WTC11 (cell line): Measurements from ENCODE around the gene SERTAD2. TPM values are rescaled to one million over a fixed set of nuclear protein-coding genes. Genes with fewer than 3 reads are reported as not detected.

Experiments
- ATAC-seq: fragments of 200-7000 bp; cut with Tn5 transposase; 2 replicates; pipeline ENCODE4 v1.10.0; 2021; ENCODE audit warnings: mild to moderate bottlenecking, moderate library complexity
- CTCF ChIA-PET: fragments of 300-600 bp; sonication (Branson Sonifier 250); formaldehyde crosslinking; loops from one replicate; lab custom pipeline; 2021; ENCODE audit warnings: antibody characterized with exemption; lab: Charles Lee
- POLR2A ChIA-PET: fragments of 350-600 bp; sonication (Branson Sonifier 250); formaldehyde crosslinking; loops from one replicate; lab custom pipeline; 2021; ENCODE audit warnings: antibody characterized with exemption; lab: Charles Lee
- DNase-seq: peaks from one replicate; pipeline ENCODE4 v3.0.0; 2021; ENCODE audit warnings: low spot score
- H3K27ac Mint-ChIP-seq: 2 replicates; pipeline ENCODE4 v1.8.0; 2021; ENCODE audit warnings: mixed read lengths
- H3K27me3 Mint-ChIP-seq: 2 replicates; pipeline ENCODE4 v1.8.0; 2021; ENCODE audit warnings: low read depth, mild to moderate bottlenecking, moderate library complexity, mixed read lengths
- H3K36me3 Mint-ChIP-seq: 2 replicates; pipeline ENCODE4 v1.8.0; 2021; ENCODE audit warnings: mixed read lengths
- H3K4me1 Mint-ChIP-seq: 2 replicates; pipeline ENCODE4 v1.8.0; 2022; ENCODE audit warnings: mixed read lengths
- H3K4me3 Mint-ChIP-seq: 2 replicates; pipeline ENCODE4 v1.8.0; 2021; ENCODE audit warnings: mild to moderate bottlenecking, moderate library complexity, mixed read lengths
- H3K9me3 Mint-ChIP-seq: 2 replicates; pipeline ENCODE4 v1.8.0; 2021; ENCODE audit warnings: mixed read lengths
- ATF1 ChIP-seq: sonication (generic); formaldehyde crosslinking; IDR thresholded peaks from 2 replicates; pipeline ENCODE4 v1.8.1; 2023; ENCODE audit warnings: mild to moderate bottlenecking, moderate library complexity, missing genetic modification reagents
- CDX4 ChIP-seq: fragments of 250-450 bp; sonication (Bioruptor Pico); IDR thresholded peaks from 2 replicates; pipeline ENCODE4 v1.9.0; 2021; ENCODE audit warnings: moderate library complexity, mild to moderate bottlenecking, inconsistent platforms, borderline replicate concordance
- CREM ChIP-seq: sonication (generic); formaldehyde crosslinking; IDR thresholded peaks from 2 replicates; pipeline ENCODE4 v1.8.1; 2022; ENCODE audit warnings: mild to moderate bottlenecking, missing genetic modification reagents, moderate library complexity
- CTCF ChIP-seq: fragments of 200-600 bp; IDR thresholded peaks from 2 replicates; pipeline ENCODE4 v1.8.0; 2022; ENCODE audit warnings: antibody characterized with exemption
- ELF4 ChIP-seq: sonication (generic); formaldehyde crosslinking; IDR thresholded peaks from 2 replicates; pipeline ENCODE4 v1.8.1; 2022; ENCODE audit warnings: low read depth, mild to moderate bottlenecking, moderate library complexity, missing genetic modification reagents
- EMX1 ChIP-seq: fragments of 250-450 bp; sonication (Bioruptor Pico); IDR thresholded peaks from 2 replicates; pipeline ENCODE4 v1.8.0; 2021; ENCODE audit warnings: mild to moderate bottlenecking
- ESRRA ChIP-seq: sonication (generic); formaldehyde crosslinking; IDR thresholded peaks from 2 replicates; pipeline ENCODE4 v1.8.1; 2022; ENCODE audit warnings: mild to moderate bottlenecking, missing genetic modification reagents, borderline replicate concordance
- FOXJ3 ChIP-seq: sonication (generic); formaldehyde crosslinking; IDR thresholded peaks from 2 replicates; pipeline ENCODE4 v1.9.0; 2021; ENCODE audit warnings: missing genetic modification reagents, mild to moderate bottlenecking, borderline replicate concordance
- FOXK1 ChIP-seq: sonication (generic); formaldehyde crosslinking; IDR thresholded peaks from 2 replicates; pipeline ENCODE4 v1.8.0; 2022; ENCODE audit warnings: mild to moderate bottlenecking, moderate library complexity, missing genetic modification reagents
- JAZF1 ChIP-seq: fragments of 250-450 bp; sonication (Bioruptor Pico); IDR thresholded peaks from 2 replicates; pipeline ENCODE4 v1.9.0; 2021; ENCODE audit warnings: moderate library complexity, mild to moderate bottlenecking, inconsistent platforms
- MYBL2 ChIP-seq: sonication (generic); formaldehyde crosslinking; IDR thresholded peaks from 2 replicates; pipeline ENCODE4 v1.8.1; 2023; ENCODE audit warnings: mild to moderate bottlenecking, moderate library complexity, missing genetic modification reagents
- OVOL2 ChIP-seq: fragments of 250-450 bp; sonication (Bioruptor Pico); IDR thresholded peaks from 2 replicates; pipeline ENCODE4 v1.9.0; 2021; ENCODE audit warnings: mild to moderate bottlenecking, borderline replicate concordance
- PRRX2 ChIP-seq: fragments of 250-450 bp; sonication (Bioruptor Pico); IDR thresholded peaks from 2 replicates; pipeline ENCODE4 v1.8.0; 2021; ENCODE audit warnings: mild to moderate bottlenecking
- SMAD4 ChIP-seq: sonication (generic); formaldehyde crosslinking; IDR thresholded peaks from 2 replicates; pipeline ENCODE4 v1.8.0; 2022; ENCODE audit warnings: mild to moderate bottlenecking, missing genetic modification reagents
- SOX15 ChIP-seq: fragments of 250-450 bp; sonication (Bioruptor Pico); IDR thresholded peaks from 2 replicates; pipeline ENCODE4 v1.9.0; 2021; ENCODE audit warnings: mild to moderate bottlenecking
- USF1 ChIP-seq: sonication (generic); formaldehyde crosslinking; IDR thresholded peaks from 2 replicates; pipeline ENCODE4 v1.8.0; 2022; ENCODE audit warnings: mild to moderate bottlenecking, missing genetic modification reagents
- ZNF121 ChIP-seq: sonication (generic); formaldehyde crosslinking; IDR thresholded peaks from 2 replicates; pipeline ENCODE4 v1.8.0; 2023; ENCODE audit warnings: missing genetic modification reagents
- ZNF138 ChIP-seq: sonication (generic); formaldehyde crosslinking; conservative IDR thresholded peaks from 2 replicates; pipeline ENCODE4 v1.8.1; 2022; ENCODE audit warnings: mild to moderate bottlenecking, moderate library complexity, missing genetic modification reagents
- ZNF219 ChIP-seq: sonication (generic); formaldehyde crosslinking; IDR thresholded peaks from 2 replicates; pipeline ENCODE4 v1.8.0; 2023; ENCODE audit warnings: missing genetic modification reagents, mild to moderate bottlenecking, borderline replicate concordance
- ZNF263 ChIP-seq: sonication (generic); formaldehyde crosslinking; IDR thresholded peaks from 2 replicates; pipeline ENCODE4 v1.8.1; 2022; ENCODE audit warnings: low read depth, mild to moderate bottlenecking, moderate library complexity, missing genetic modification reagents
- ZNF396 ChIP-seq: fragments of 250-450 bp; sonication (Bioruptor Pico); IDR thresholded peaks from 2 replicates; pipeline ENCODE4 v1.8.0; 2021; ENCODE audit warnings: mild to moderate bottlenecking, moderate library complexity, borderline replicate concordance
- ZNF671 ChIP-seq: fragments of 250-450 bp; sonication (Bioruptor Pico); IDR thresholded peaks from 2 replicates; pipeline ENCODE4 v1.8.0; 2021; ENCODE audit warnings: mild to moderate bottlenecking
- total RNA-seq: library from RNA; stranded (reverse); gene quantifications from 3 replicates; pipeline ENCODE4 v1.2.3, GENCODE V29; 2021
- TF ChIP-seq, protein P1 (sequence below): fragments of 250-450 bp; sonication (Bioruptor Pico); IDR thresholded peaks from 2 replicates; pipeline ENCODE4 v1.9.0; 2021; ENCODE audit warnings: mild to moderate bottlenecking
- TF ChIP-seq, protein P2 (sequence below): sonication (generic); formaldehyde crosslinking; IDR thresholded peaks from 2 replicates; pipeline ENCODE4 v1.8.0; 2022; ENCODE audit warnings: mild to moderate bottlenecking, missing genetic modification reagents
- TF ChIP-seq, protein P3 (sequence below): sonication (generic); formaldehyde crosslinking; IDR thresholded peaks from 2 replicates; pipeline ENCODE4 v1.8.1; 2022; ENCODE audit warnings: low read depth, mild to moderate bottlenecking, moderate library complexity, missing genetic modification reagents, borderline replicate concordance
- TF ChIP-seq, protein P4 (sequence below): sonication (generic); formaldehyde crosslinking; IDR thresholded peaks from 2 replicates; pipeline ENCODE4 v1.8.0; 2023; ENCODE audit warnings: missing genetic modification reagents
- TF ChIP-seq, protein P5 (sequence below): fragments of 250-450 bp; sonication (Bioruptor Pico); conservative IDR thresholded peaks from 2 replicates; pipeline ENCODE4 v1.9.0; 2021; ENCODE audit warnings: mild to moderate bottlenecking

Gene SERTAD2
- total RNA-seq, 1 experiment from 2014 or later: 7.9 TPM

- Mint-ChIP-seq H3K36me3 (peaks cover 7% of the 10 kb centered on the region), H3K4me3 (no peak overlapping the region), H3K9me3 (peaks cover 15% of the 10 kb centered on the region), H3K27me3 (no peaks in the 10 kb centered on the region; the same call in 1 of the 2 replicates), H3K27ac (no peak overlapping the region; the same call in 1 of the 2 replicates), H3K4me1 (peaks cover under 1% of the 10 kb centered on the region; the same call in 1 of the 2 replicates)
- ChIA-PET CTCF (interaction anchor here (0.7 to 1.3 kb wide), 3 partner anchors 8 to 148 kb away, joined by 3 read pairs; no protein-coding TSS in a partner anchor), POLR2A (interaction anchor here (0.7 kb wide), 1 partner anchor 519 kb away, joined by 6 read pairs; no protein-coding TSS in a partner anchor)
- ATAC-seq (no peak), DNase-seq (no peak)
- TF ChIP-seq EMX1 (CRISPR knock-in tag) (no peak), ZNF138 (CRISPR knock-in tag) (no peak), JAZF1 (CRISPR knock-in tag) (no peak), CREM (no peak), USF1 (CRISPR knock-in tag) (no peak), ZNF263 (CRISPR knock-in tag) (no peak), FOXJ3 (CRISPR knock-in tag) (no peak), CTCF (no peak), OVOL2 (CRISPR knock-in tag) (no peak), SMAD4 (no peak), ZNF121 (no peak), FOXK1 (CRISPR knock-in tag) (no peak), PRRX2 (no peak), ZNF671 (CRISPR knock-in tag) (no peak)
- TF ChIP-seq, protein P1, sequence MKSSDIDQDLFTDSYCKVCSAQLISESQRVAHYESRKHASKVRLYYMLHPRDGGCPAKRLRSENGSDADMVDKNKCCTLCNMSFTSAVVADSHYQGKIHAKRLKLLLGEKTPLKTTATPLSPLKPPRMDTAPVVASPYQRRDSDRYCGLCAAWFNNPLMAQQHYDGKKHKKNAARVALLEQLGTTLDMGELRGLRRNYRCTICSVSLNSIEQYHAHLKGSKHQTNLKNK (CRISPR knock-in tag): no peak
- TF ChIP-seq, protein P2, sequence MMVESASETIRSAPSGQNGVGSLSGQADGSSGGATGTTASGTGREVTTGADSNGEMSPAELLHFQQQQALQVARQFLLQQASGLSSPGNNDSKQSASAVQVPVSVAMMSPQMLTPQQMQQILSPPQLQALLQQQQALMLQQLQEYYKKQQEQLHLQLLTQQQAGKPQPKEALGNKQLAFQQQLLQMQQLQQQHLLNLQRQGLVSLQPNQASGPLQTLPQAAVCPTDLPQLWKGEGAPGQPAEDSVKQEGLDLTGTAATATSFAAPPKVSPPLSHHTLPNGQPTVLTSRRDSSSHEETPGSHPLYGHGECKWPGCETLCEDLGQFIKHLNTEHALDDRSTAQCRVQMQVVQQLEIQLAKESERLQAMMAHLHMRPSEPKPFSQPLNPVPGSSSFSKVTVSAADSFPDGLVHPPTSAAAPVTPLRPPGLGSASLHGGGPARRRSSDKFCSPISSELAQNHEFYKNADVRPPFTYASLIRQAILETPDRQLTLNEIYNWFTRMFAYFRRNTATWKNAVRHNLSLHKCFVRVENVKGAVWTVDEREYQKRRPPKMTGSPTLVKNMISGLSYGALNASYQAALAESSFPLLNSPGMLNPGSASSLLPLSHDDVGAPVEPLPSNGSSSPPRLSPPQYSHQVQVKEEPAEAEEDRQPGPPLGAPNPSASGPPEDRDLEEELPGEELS (CRISPR knock-in tag): no peak
- TF ChIP-seq, protein P3, sequence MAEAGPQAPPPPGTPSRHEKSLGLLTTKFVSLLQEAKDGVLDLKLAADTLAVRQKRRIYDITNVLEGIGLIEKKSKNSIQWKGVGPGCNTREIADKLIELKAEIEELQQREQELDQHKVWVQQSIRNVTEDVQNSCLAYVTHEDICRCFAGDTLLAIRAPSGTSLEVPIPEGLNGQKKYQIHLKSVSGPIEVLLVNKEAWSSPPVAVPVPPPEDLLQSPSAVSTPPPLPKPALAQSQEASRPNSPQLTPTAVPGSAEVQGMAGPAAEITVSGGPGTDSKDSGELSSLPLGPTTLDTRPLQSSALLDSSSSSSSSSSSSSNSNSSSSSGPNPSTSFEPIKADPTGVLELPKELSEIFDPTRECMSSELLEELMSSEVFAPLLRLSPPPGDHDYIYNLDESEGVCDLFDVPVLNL (CRISPR knock-in tag): no peak
These were observed 52.5 kb downstream of the SERTAD2 start for GRCh38 chr2:64601034-64601754.

DNA sequence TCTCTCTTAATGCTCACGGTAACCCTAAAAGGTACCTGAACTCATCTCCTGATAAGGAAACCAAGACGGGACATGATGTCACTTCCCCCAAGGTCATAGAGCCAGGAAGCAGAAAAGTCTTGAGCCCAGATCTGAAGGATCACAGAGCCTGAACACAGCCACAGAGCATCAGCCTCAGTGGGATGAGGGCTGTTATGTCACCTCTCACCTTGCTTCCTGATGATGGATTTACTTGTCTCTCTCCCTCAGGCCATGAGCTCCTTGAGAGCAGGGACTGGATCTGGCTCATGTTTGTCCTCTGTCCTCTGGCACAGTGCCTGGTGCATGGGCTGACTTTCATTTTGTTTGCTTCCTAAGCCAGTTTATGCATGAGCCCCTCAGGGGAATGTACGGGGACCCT lies 54.2 kb downstream of the SERTAD2 start:
- Mint-ChIP-seq H3K4me1 (no peaks in the 10 kb centered on the region), H3K4me3 (no peak overlapping the region), H3K9me3 (peaks cover 10% of the 10 kb centered on the region), H3K36me3 (peaks cover 6% of the 10 kb centered on the region), H3K27me3 (no peaks in the 10 kb centered on the region; the same call in 1 of the 2 replicates), H3K27ac (no peak overlapping the region)
- ChIA-PET CTCF (interaction anchor here (0.6 to 0.9 kb wide), 2 partner anchors 12 to 16 kb away, joined by 3 read pairs; no protein-coding TSS in a partner anchor), POLR2A (no interaction called here)
- no peak for ATAC-seq
- DNase-seq: no peak
- TF ChIP-seq CREM (no peak), ATF1 (no peak), ZNF396 (no peak), SOX15 (CRISPR knock-in tag) (no peak), ZNF219 (CRISPR knock-in tag) (no peak), MYBL2 (CRISPR knock-in tag) (no peak), ELF4 (CRISPR knock-in tag) (no peak), CDX4 (no peak), ESRRA (no peak)
- TF ChIP-seq, protein P4, sequence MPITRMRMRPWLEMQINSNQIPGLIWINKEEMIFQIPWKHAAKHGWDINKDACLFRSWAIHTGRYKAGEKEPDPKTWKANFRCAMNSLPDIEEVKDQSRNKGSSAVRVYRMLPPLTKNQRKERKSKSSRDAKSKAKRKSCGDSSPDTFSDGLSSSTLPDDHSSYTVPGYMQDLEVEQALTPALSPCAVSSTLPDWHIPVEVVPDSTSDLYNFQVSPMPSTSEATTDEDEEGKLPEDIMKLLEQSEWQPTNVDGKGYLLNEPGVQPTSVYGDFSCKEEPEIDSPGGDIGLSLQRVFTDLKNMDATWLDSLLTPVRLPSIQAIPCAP (CRISPR knock-in tag): no peak
- TF ChIP-seq, protein P5, sequence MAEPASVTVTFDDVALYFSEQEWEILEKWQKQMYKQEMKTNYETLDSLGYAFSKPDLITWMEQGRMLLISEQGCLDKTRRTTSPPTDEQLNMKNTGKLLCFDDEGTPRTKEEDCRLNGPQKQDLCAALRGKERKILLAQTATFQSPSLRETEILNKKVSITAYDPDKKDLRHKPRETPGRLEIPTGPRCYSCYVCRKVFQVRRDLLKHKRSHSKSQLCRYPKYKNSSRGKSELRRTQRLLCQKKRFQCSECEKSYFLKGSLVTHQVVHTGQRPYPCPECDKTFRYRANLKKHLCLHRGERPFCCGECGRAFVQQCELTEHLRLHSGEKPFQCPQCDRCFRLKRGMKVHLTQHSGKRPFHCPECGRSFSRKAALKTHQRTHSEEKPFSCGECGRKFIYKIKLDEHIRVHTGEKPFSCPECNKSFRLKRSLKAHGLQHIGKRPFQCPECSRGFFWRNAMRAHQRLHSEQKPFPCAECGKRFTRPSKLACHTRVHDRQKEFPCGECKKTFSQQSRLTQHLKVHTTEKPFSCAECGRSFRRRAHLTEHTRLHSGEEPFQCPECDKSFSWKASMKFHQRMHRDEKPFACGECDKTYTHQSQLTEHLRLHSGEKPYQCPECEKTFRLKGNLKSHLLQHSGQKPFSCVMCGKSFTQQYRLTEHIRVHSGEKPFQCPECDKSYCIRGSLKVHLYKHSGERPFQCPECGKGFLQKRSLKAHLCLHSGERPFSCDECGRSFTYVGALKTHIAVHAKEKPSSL (CRISPR knock-in tag): no peak
